ENCODE results near the gene SPATA9. TPM values are rescaled to one million over a fixed set of nuclear protein-coding genes. Genes with fewer than 3 reads are reported as not detected.
A peak's percentile ranks its signal among the peaks of the same experiment; 100 is the strongest.

Gene SPATA9
- total RNA-seq, 1 donor from 2014 or later = not detected

DNA sequence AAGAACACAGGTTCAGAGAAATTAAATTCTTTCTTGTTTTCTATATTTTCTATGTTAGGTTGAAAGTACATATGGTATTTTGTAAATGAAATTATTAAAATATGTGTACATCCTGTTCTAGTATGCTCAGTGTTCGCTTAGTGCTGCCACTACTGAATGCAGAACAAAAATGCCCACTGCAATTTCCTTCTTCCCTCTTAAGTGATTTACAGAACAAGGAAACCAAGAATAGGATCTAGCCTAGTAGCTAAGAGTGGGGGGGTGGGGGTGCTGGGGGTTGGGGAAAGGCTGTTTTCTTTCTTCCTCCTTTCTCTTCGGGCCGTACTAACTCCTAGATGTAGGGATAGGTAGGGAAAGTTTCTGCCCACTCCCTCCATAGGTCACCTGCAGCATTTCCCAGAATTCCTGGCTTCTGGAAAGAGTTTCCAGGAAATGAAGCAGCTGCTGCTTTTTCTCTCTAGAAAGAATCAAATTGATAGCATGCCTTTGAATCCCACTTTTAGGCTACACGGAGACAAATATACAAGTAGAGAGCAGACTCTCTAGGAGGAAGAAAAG lies 15.7 kb downstream of the SPATA9 start:
- DNase-seq = no peak
- Histone ChIP-seq H3K4me3 (no peak overlapping the region), H3K36me3 (no peaks in the 10 kb centered on the region), H3K27me3 (ENCODE audit: low read depth) (no peaks in the 10 kb centered on the region), H3K9me3 (no peaks in the 10 kb centered on the region), H3K27ac (no peak overlapping the region), H3K4me1 (peaks cover 8% of the 10 kb centered on the region)
- peak in 1 of 2 donors; percentile 24 for ATAC-seq
- TF ChIP-seq, protein P1, sequence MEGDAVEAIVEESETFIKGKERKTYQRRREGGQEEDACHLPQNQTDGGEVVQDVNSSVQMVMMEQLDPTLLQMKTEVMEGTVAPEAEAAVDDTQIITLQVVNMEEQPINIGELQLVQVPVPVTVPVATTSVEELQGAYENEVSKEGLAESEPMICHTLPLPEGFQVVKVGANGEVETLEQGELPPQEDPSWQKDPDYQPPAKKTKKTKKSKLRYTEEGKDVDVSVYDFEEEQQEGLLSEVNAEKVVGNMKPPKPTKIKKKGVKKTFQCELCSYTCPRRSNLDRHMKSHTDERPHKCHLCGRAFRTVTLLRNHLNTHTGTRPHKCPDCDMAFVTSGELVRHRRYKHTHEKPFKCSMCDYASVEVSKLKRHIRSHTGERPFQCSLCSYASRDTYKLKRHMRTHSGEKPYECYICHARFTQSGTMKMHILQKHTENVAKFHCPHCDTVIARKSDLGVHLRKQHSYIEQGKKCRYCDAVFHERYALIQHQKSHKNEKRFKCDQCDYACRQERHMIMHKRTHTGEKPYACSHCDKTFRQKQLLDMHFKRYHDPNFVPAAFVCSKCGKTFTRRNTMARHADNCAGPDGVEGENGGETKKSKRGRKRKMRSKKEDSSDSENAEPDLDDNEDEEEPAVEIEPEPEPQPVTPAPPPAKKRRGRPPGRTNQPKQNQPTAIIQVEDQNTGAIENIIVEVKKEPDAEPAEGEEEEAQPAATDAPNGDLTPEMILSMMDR (IDR thresholded peaks at IDR 0.05) = no peak
- intact Hi-C loops (cut with DNase I) = no loop called here

DNA sequence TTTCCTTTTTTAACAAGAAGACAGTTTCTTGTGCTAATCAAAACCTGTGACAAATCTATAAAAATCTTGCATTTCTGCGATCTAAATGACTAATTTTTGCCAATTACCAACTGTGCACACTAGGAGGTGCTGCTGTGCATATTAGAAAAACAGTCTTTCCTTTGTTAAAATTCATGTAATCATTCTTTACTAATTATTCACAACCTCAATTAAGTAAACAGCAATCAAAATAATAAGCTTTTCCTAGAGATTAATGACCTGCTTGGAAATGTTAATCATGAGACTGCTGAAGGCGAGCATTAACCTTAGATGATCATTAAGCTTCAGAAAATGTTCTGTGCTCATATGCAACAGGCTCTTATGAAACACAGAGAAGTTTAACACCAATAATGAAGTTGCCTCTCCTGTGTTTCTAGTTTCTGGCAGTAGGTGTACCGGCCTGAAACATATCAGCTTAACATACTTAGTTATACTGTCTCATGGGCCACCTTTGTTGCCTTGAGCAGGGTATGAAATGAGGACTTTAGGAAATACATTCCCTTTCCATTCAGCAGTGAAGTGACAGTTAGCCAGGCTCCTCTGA lies 18.5 kb downstream of the SPATA9 start:
- peak; percentile 38 to 48 for ATAC-seq

DNA sequence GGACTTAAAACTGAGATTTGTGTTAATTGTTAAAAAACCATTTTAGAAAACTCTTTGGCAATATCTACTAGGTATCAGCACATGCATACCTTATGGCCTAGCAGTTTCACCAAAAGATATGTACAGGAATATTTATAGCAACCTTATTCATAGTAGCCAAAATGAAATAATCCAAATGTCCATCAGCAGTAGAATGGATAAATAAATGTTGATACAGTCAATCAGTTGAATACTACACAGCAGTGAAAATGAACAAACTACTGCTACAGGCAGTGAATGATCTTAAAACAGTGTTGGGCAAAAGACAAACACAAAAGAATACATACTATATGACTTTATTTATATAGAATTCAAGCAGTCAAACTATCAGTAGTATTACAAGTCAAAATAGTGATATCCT lies 19.8 kb downstream of the SPATA9 start:
- no peaks in the 10 kb centered on the region for H3K36me3 ChIP-seq
- no peak overlapping the region for H3K27ac ChIP-seq
- intact Hi-C loops (cut with DNase I) = no loop called here
- DNase-seq = no peak
- ATAC-seq = no peak
- no peaks in the 10 kb centered on the region for H3K9me3 ChIP-seq
- H3K4me3 ChIP-seq = no peak overlapping the region
- TF ChIP-seq, protein P1 (IDR thresholded peaks at IDR 0.05) = no peak
- peaks cover 8% of the 10 kb centered on the region for H3K4me1 ChIP-seq
- H3K27me3 ChIP-seq (ENCODE audit: low read depth) = no peaks in the 10 kb centered on the region

More for the DNA sequence above, 18.5 kb downstream of the SPATA9 start:
- intact Hi-C loops (cut with DNase I) = no loop called here
- peaks cover 8% of the 10 kb centered on the region for H3K4me1 ChIP-seq
- H3K4me3 ChIP-seq = no peak overlapping the region
- TF ChIP-seq, protein P1 (IDR thresholded peaks at IDR 0.05) = peak; percentile 79
- no peaks in the 10 kb centered on the region for H3K9me3 ChIP-seq
- no peak overlapping the region for H3K27ac ChIP-seq
- no peaks in the 10 kb centered on the region for H3K36me3 ChIP-seq
- no peak for DNase-seq
- no peaks in the 10 kb centered on the region for H3K27me3 ChIP-seq (ENCODE audit: low read depth)

DNA sequence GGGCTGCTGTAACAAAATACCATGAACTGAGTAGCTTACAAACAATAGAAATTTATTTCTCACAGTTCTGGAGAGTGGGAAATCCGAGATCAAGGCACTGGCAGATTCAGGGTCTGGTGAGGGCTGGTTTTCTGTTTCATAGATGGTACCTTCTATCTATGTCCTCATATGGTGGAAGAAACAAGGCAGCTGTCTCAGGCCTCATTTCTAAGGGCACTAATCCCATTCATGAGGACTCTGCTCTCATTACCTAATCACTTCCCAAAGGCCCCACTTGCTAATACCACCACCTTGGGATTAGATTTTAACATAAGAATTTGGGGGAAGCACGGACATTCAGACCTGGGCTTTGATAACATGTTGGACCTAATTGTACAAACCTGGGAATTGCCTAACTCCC lies 22.7 kb downstream of the SPATA9 start:
- Histone ChIP-seq H3K27ac (no peak overlapping the region), H3K4me1 (peaks cover 8% of the 10 kb centered on the region), H3K36me3 (no peaks in the 10 kb centered on the region), H3K9me3 (no peaks in the 10 kb centered on the region), H3K27me3 (ENCODE audit: low read depth) (no peaks in the 10 kb centered on the region), H3K4me3 (no peak overlapping the region)
- no peak for ATAC-seq
- no peak for DNase-seq
- TF ChIP-seq, protein P1 (IDR thresholded peaks at IDR 0.05) = no peak
- intact Hi-C loops (cut with DNase I) = no loop called here

DNA sequence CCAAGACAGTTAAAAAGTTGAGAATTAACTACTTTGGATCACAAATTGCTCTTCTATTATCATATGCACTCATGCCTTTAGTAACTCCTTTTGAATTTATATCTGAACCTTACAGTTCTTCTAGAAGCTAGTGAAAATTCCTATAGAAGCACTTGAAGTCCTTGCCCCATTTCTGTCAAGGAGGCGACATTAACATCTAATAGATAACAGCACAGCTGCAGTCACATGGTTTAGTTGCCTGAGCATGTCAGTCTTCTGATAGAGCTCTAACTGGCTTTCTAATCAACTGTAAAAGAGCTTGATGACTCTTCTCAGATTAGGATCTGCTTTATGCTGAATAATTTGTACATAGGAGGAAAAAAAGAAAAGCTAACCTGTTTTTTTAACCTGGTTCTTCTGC lies 27.2 kb downstream of the SPATA9 start:
- no peak overlapping the region for H3K4me3 ChIP-seq
- no peaks in the 10 kb centered on the region for H3K4me1 ChIP-seq
- no peaks in the 10 kb centered on the region for H3K9me3 ChIP-seq
- no peaks in the 10 kb centered on the region for H3K27me3 ChIP-seq (ENCODE audit: low read depth)
- intact Hi-C loops (cut with DNase I) = no loop called here
- no peaks in the 10 kb centered on the region for H3K36me3 ChIP-seq
- DNase-seq (no peak), ATAC-seq (no peak)
- H3K27ac ChIP-seq = no peak overlapping the region
- TF ChIP-seq, protein P1 (IDR thresholded peaks at IDR 0.05) = no peak
